ENCODE results near the gene TXLNG.

DNA sequence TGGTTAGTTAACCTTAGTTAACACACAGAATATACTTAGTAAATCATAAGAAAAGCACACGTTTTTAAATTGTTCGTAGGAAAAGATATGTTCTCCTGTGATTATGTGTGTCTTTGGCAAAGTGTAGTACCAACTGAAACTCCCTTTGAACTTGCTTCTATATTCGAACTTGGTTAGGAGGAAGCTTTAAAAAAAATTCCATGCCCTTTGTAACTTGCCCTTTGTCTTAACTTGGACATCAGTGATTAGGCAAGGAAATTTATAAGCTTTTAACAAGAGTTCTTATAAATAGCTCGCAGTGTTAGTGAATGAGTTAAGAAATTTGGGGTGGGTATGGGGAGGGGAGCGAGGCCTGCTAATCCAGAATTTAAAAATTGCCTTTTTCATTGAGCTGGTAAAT lies 33.4 kb downstream of the TXLNG start:
- TF ChIP-seq SPI1 (IDR thresholded peaks at IDR 0.05; ENCODE audit: borderline replicate concordance, low read depth) (no peak), CTCF (IDR thresholded peaks at IDR 0.05; ENCODE audit: insufficient read depth, low read length) (no peak), POLR2AphosphoS5 (IDR thresholded peaks at IDR 0.05; ENCODE audit: low read depth) (no peak), GABPA (IDR thresholded peaks at IDR 0.05; ENCODE audit: low read depth) (no peak)

Data from HL-60 (cell line).